GM12891 (cell line): ENCODE results near the gene PROM1.

Experiments used
- PAX5 ChIP-seq: IDR thresholded peaks from 2 replicates; pipeline ENCODE4 v1.6.1; 2011; ENCODE audit warnings: low read length, moderate library complexity, mild to moderate bottlenecking; ENCODE audit not compliant: insufficient read depth, severe bottlenecking
- POLR2A ChIP-seq: IDR thresholded peaks from 2 replicates; pipeline ENCODE4 v1.6.1; 2011; ENCODE audit warnings: low read depth, low read length, control low read depth
- POLR2AphosphoS5 ChIP-seq: IDR thresholded peaks from 2 replicates; pipeline ENCODE4 v1.6.1; 2011; ENCODE audit warnings: low read depth, low read length, control low read depth
- POU2F2 ChIP-seq: IDR thresholded peaks from 2 replicates; pipeline ENCODE4 v1.6.1; 2011; ENCODE audit warnings: low read depth, mild to moderate bottlenecking, control low read depth, low read length, moderate library complexity
- SPI1 ChIP-seq: IDR thresholded peaks from 2 replicates; pipeline ENCODE4 v1.6.1; 2011; ENCODE audit warnings: low read depth, low read length, control low read depth
- TAF1 ChIP-seq: IDR thresholded peaks from 2 replicates; pipeline ENCODE4 v1.6.1; 2011; ENCODE audit warnings: low read depth, low read length, control low read depth

GRCh38 chr4:16018061-16018676 is 65.7 kb downstream of the PROM1 start:
- no peak for TF ChIP-seq POLR2A
- TF ChIP-seq POLR2AphosphoS5: no peak
- no peak for TF ChIP-seq TAF1
- TF ChIP-seq SPI1: no peak
- no peak for TF ChIP-seq POU2F2
- no peak for TF ChIP-seq PAX5
